ENCODE data around the gene UNC5A.

The UNC5A gene

GRCh38 chr5:176781638-176782570, 28.5 kb upstream of the UNC5A start:
- no peak overlapping the region for H3K27ac ChIP-seq (ENCODE audit: low read length)
- no peaks in the 10 kb centered on the region for H3K9me3 ChIP-seq (ENCODE audit: control insufficient read depth in 2 of 2, low read length in 2 of 2)
- H3K27me3 ChIP-seq (ENCODE audit: control insufficient read depth in 1 of 2, insufficient read depth in 2 of 2, low read length in 2 of 2) = peaks cover 33 to 37% of the 10 kb centered on the region in 2 donors
- no peaks in the 10 kb centered on the region for H3K36me3 ChIP-seq (ENCODE audit: control insufficient read depth in 2 of 2, insufficient read depth in 2 of 2, low read length in 2 of 2)
- no peak overlapping the region for H3K4me3 ChIP-seq (ENCODE audit: low read length in 2 of 2)
- no peaks in the 10 kb centered on the region for H3K4me1 ChIP-seq (ENCODE audit: control insufficient read depth, insufficient read depth, low read length)
- no peak overlapping the region for H3K9ac ChIP-seq (ENCODE audit: low read length in 2 of 2)

GRCh38 chr5:176784218-176785165, 25.9 kb upstream of the UNC5A start:
- no peaks in the 10 kb centered on the region for H3K4me1 ChIP-seq (ENCODE audit: control insufficient read depth, insufficient read depth, low read length)
- H3K9ac ChIP-seq (ENCODE audit: low read length in 2 of 2) = no peak overlapping the region
- H3K36me3 ChIP-seq (ENCODE audit: control insufficient read depth in 2 of 2, insufficient read depth in 2 of 2, low read length in 2 of 2) = no peaks in the 10 kb centered on the region
- no peaks in the 10 kb centered on the region for H3K9me3 ChIP-seq (ENCODE audit: control insufficient read depth in 2 of 2, low read length in 2 of 2)
- H3K4me3 ChIP-seq (ENCODE audit: low read length in 2 of 2) = no peak overlapping the region
- H3K27me3 ChIP-seq (ENCODE audit: control insufficient read depth in 1 of 2, insufficient read depth in 2 of 2, low read length in 2 of 2) = peaks cover 38 to 50% of the 10 kb centered on the region in 2 donors
- no peak overlapping the region for H3K27ac ChIP-seq (ENCODE audit: low read length)

- H3K27ac ChIP-seq (ENCODE audit: low read length) = no peak overlapping the region
- H3K36me3 ChIP-seq (ENCODE audit: control insufficient read depth in 2 of 2, insufficient read depth in 2 of 2, low read length in 2 of 2) = no peaks in the 10 kb centered on the region
- H3K4me3 ChIP-seq (ENCODE audit: low read length in 2 of 2) = no peak overlapping the region
- H3K9ac ChIP-seq (ENCODE audit: low read length in 2 of 2) = no peak overlapping the region
- H3K27me3 ChIP-seq (ENCODE audit: control insufficient read depth in 1 of 2, insufficient read depth in 2 of 2, low read length in 2 of 2) = peaks cover 36 to 45% of the 10 kb centered on the region in 2 donors
- H3K4me1 ChIP-seq (ENCODE audit: control insufficient read depth, insufficient read depth, low read length) = no peaks in the 10 kb centered on the region
- no peaks in the 10 kb centered on the region for H3K9me3 ChIP-seq (ENCODE audit: control insufficient read depth in 2 of 2, low read length in 2 of 2)
Measured at GRCh38 chr5:176785184-176786145, 24.9 kb upstream of the UNC5A start.

- Histone ChIP-seq H3K4me3 (ENCODE audit: low read length in 2 of 2) (no peak overlapping the region), H3K9ac (ENCODE audit: low read length in 2 of 2) (no peak overlapping the region), H3K27me3 (ENCODE audit: control insufficient read depth in 1 of 2, insufficient read depth in 2 of 2, low read length in 2 of 2) (peaks cover 40 to 53% of the 10 kb centered on the region in 2 donors), H3K36me3 (ENCODE audit: control insufficient read depth in 2 of 2, insufficient read depth in 2 of 2, low read length in 2 of 2) (no peaks in the 10 kb centered on the region), H3K4me1 (ENCODE audit: control insufficient read depth, insufficient read depth, low read length) (no peaks in the 10 kb centered on the region), H3K27ac (ENCODE audit: low read length) (no peak overlapping the region), H3K9me3 (ENCODE audit: control insufficient read depth in 2 of 2, low read length in 2 of 2) (no peaks in the 10 kb centered on the region)
Measured at GRCh38 chr5:176787676-176788075, 22.7 kb upstream of the UNC5A start.

- Histone ChIP-seq H3K4me1 (ENCODE audit: control insufficient read depth, insufficient read depth, low read length) (no peaks in the 10 kb centered on the region), H3K9ac (ENCODE audit: low read length in 2 of 2) (no peak overlapping the region), H3K27me3 (ENCODE audit: control insufficient read depth in 1 of 2, insufficient read depth in 2 of 2, low read length in 2 of 2) (peaks cover 44 to 57% of the 10 kb centered on the region in 2 donors), H3K9me3 (ENCODE audit: control insufficient read depth in 2 of 2, low read length in 2 of 2) (no peaks in the 10 kb centered on the region), H3K27ac (ENCODE audit: low read length) (no peak overlapping the region), H3K4me3 (ENCODE audit: low read length in 2 of 2) (no peak overlapping the region), H3K36me3 (ENCODE audit: control insufficient read depth in 2 of 2, insufficient read depth in 2 of 2, low read length in 2 of 2) (no peaks in the 10 kb centered on the region)
Measured at GRCh38 chr5:176788091-176788490, 22.3 kb upstream of the UNC5A start.

GRCh38 chr5:176788941-176789872, 21.2 kb upstream of the UNC5A start:
- H3K4me1 ChIP-seq (ENCODE audit: control insufficient read depth, insufficient read depth, low read length) = no peaks in the 10 kb centered on the region
- no peaks in the 10 kb centered on the region for H3K36me3 ChIP-seq (ENCODE audit: control insufficient read depth in 2 of 2, insufficient read depth in 2 of 2, low read length in 2 of 2)
- peaks cover 54 to 63% of the 10 kb centered on the region in 2 donors for H3K27me3 ChIP-seq (ENCODE audit: control insufficient read depth in 1 of 2, insufficient read depth in 2 of 2, low read length in 2 of 2)
- H3K9me3 ChIP-seq (ENCODE audit: control insufficient read depth in 2 of 2, low read length in 2 of 2) = no peaks in the 10 kb centered on the region
- no peak overlapping the region for H3K27ac ChIP-seq (ENCODE audit: low read length)
- no peak overlapping the region for H3K4me3 ChIP-seq (ENCODE audit: low read length in 2 of 2)
- H3K9ac ChIP-seq (ENCODE audit: low read length in 2 of 2) = no peak overlapping the region

GRCh38 chr5:176789873-176790615, 20.3 kb upstream of the UNC5A start:
- Histone ChIP-seq H3K36me3 (ENCODE audit: control insufficient read depth in 2 of 2, insufficient read depth in 2 of 2, low read length in 2 of 2) (no peaks in the 10 kb centered on the region), H3K9ac (ENCODE audit: low read length in 2 of 2) (no peak overlapping the region), H3K4me1 (ENCODE audit: control insufficient read depth, insufficient read depth, low read length) (no peaks in the 10 kb centered on the region), H3K27me3 (ENCODE audit: control insufficient read depth in 1 of 2, insufficient read depth in 2 of 2, low read length in 2 of 2) (peaks cover 53 to 60% of the 10 kb centered on the region in 2 donors), H3K9me3 (ENCODE audit: control insufficient read depth in 2 of 2, low read length in 2 of 2) (no peaks in the 10 kb centered on the region), H3K27ac (ENCODE audit: low read length) (no peak overlapping the region), H3K4me3 (ENCODE audit: low read length in 2 of 2) (no peak overlapping the region)

GRCh38 chr5:176790941-176791340, 19.4 kb upstream of the UNC5A start:
- no peaks in the 10 kb centered on the region for H3K36me3 ChIP-seq (ENCODE audit: control insufficient read depth in 2 of 2, insufficient read depth in 2 of 2, low read length in 2 of 2)
- no peak overlapping the region for H3K27ac ChIP-seq (ENCODE audit: low read length)
- no peak overlapping the region for H3K4me3 ChIP-seq (ENCODE audit: low read length in 2 of 2)
- peaks cover 53 to 59% of the 10 kb centered on the region in 2 donors for H3K27me3 ChIP-seq (ENCODE audit: control insufficient read depth in 1 of 2, insufficient read depth in 2 of 2, low read length in 2 of 2)
- H3K4me1 ChIP-seq (ENCODE audit: control insufficient read depth, insufficient read depth, low read length) = no peaks in the 10 kb centered on the region
- no peaks in the 10 kb centered on the region for H3K9me3 ChIP-seq (ENCODE audit: control insufficient read depth in 2 of 2, low read length in 2 of 2)
- H3K9ac ChIP-seq (ENCODE audit: low read length in 2 of 2) = no peak overlapping the region

All from stomach smooth muscle (tissue), 2 donors.